ENCODE data around the gene ATP2B3. TPM values are rescaled to one million over a fixed set of nuclear protein-coding genes. Genes with fewer than 3 reads are reported as not detected.

ATP2B3 gene
- total RNA-seq, 1 experiment from 2014 or later: not detected

DNA sequence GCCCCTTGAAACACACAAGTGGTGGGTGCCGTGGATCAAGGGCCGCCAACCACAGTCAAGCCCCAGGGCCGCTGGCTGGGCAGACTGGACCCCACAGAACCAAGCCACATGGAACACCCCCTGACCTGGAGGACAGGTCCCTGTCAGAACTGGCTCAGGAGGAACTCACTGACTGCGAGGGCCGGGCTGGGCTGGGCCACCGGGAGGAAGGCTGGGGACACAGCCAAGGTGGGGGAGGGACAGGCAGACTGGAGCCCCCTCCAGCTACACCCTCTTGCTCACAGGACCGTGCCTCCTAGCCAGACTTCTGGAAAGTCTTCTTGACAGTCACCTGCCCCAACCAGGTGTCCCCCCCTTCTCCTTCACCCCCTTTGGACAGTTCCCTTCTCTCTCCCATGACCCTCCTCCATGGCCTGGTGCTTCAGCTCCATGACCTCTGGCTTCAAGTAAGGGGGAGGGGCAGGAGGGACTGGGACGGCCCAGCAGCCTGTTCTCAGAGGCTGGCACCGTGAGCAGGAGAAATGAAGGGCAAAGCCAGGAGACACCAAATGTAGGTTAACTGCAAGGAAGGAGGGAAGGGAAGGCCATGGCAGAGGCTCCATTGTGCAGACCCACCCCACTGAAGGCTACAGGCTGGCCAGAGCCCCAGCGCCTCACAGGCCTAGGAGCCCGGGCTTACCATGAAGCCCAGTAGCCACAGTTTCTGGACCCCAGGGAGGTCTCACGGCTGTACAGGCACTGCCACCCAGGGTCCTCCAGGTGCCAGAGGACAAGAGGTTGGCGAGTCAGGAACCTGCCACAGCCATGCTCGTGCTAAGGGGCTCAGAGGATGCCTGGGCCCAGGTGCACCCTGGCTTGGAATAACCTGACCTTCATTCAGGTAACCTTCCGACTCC, 107.0 kb downstream of the ATP2B3 start:
- peaks cover 6% of the 10 kb centered on the region for H3K36me3 Mint-ChIP-seq (ENCODE audit: insufficient read depth, unreplicated experiment)
- H3K4me1 Mint-ChIP-seq (ENCODE audit: insufficient read depth, unreplicated experiment): no peaks in the 10 kb centered on the region
- ChIA-PET CTCF (no interaction called here), POLR2A (no interaction called here)
- no TSS peak for BruUV-seq (replicated peaks)
- intact Hi-C loops (cut with micrococcal nuclease): no loop called here
- no peak overlapping the region for H3K27ac Mint-ChIP-seq (ENCODE audit: low read depth, unreplicated experiment)
- H3K4me3 Mint-ChIP-seq (ENCODE audit: unreplicated experiment): no peak overlapping the region
- H3K9me3 Mint-ChIP-seq (ENCODE audit: unreplicated experiment): no peaks in the 10 kb centered on the region
- H3K27me3 Mint-ChIP-seq (ENCODE audit: insufficient read depth, unreplicated experiment): peaks cover 18% of the 10 kb centered on the region
- no peak for TF ChIP-seq CTCF (IDR thresholded peaks at IDR 0.05; ENCODE audit: unreplicated experiment)
- no peak for DNase-seq (ENCODE audit: unreplicated experiment)

- Mint-ChIP-seq H3K36me3 (ENCODE audit: insufficient read depth, unreplicated experiment) (peaks cover 6% of the 10 kb centered on the region), H3K4me1 (ENCODE audit: insufficient read depth, unreplicated experiment) (no peaks in the 10 kb centered on the region), H3K4me3 (ENCODE audit: unreplicated experiment) (no peak overlapping the region), H3K9me3 (ENCODE audit: unreplicated experiment) (no peaks in the 10 kb centered on the region), H3K27ac (ENCODE audit: low read depth, unreplicated experiment) (no peak overlapping the region), H3K27me3 (ENCODE audit: insufficient read depth, unreplicated experiment) (peaks cover 28% of the 10 kb centered on the region)
- CTCF ChIA-PET: interaction anchor here (0.7 to 1.0 kb wide), 2 partner anchors 19 to 25 kb away, joined by 3 to 4 read pairs; no protein-coding TSS in a partner anchor
- intact Hi-C loops (cut with micrococcal nuclease): no loop called here
- DNase-seq (ENCODE audit: unreplicated experiment): no peak
- no TSS peak for BruUV-seq (replicated peaks)
- POLR2A ChIA-PET: interaction anchor here (1.1 kb wide), 1 partner anchor 10 kb away, joined by 3 read pairs; no protein-coding TSS in a partner anchor
- no peak for TF ChIP-seq CTCF (IDR thresholded peaks at IDR 0.05; ENCODE audit: unreplicated experiment)
Observed at GRCh38 chrX:153625271-153626024, 108.0 kb downstream of the ATP2B3 start.

DNA sequence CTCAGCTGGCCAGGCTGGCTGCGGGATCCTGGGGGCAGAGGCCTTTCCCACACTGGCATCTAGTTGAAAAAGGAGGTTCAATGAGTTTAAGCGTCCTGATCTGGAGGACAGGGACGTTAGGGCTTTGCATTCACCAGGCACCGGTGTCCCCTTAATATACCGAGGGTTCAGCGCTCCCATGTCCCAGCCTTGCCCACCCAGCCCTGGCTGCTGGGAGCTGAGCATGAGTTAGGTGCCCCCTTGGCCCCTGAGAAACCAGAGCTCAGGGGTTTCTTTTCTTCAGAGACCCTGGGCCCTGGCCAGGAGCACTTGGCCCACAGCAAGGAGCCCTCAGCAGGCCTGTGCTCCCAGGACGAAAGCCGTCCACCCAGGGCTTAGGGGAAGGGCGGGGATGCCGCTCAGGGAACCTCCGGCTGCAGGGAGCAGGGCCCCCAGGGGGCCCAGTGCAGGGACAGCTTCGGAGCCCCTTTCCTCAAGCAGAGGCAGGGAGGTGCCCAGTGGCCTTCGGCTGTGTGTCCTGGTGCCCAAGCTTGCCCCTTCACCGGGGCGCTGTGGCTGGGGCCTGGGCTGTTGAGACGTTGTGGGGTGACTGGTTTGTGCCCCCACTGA, 108.7 kb downstream of the ATP2B3 start:
- H3K27ac Mint-ChIP-seq (ENCODE audit: low read depth, unreplicated experiment): no peak overlapping the region
- no peaks in the 10 kb centered on the region for H3K4me1 Mint-ChIP-seq (ENCODE audit: insufficient read depth, unreplicated experiment)
- DNase-seq (ENCODE audit: unreplicated experiment): no peak
- BruUV-seq (replicated peaks): no TSS peak
- intact Hi-C loops (cut with micrococcal nuclease): no loop called here
- peaks cover 35% of the 10 kb centered on the region for H3K27me3 Mint-ChIP-seq (ENCODE audit: insufficient read depth, unreplicated experiment)
- POLR2A ChIA-PET: interaction anchor here (1.1 kb wide), 1 partner anchor 10 kb away, joined by 3 read pairs; no protein-coding TSS in a partner anchor
- H3K4me3 Mint-ChIP-seq (ENCODE audit: unreplicated experiment): no peak overlapping the region
- TF ChIP-seq CTCF (IDR thresholded peaks at IDR 0.05; ENCODE audit: unreplicated experiment): no peak
- H3K36me3 Mint-ChIP-seq (ENCODE audit: insufficient read depth, unreplicated experiment): peaks cover 6% of the 10 kb centered on the region
- peaks cover 4% of the 10 kb centered on the region for H3K9me3 Mint-ChIP-seq (ENCODE audit: unreplicated experiment)
- CTCF ChIA-PET: interaction anchor here (1.0 kb wide), 1 partner anchor 19 kb away, joined by 4 read pairs; no protein-coding TSS in a partner anchor
